Glomerular visceral epithelial cell (primary cell): ENCODE results near the gene NPR3.

Experiments used
- DNase-seq: peaks from one replicate; pipeline ENCODE4 v3.0.0-alpha.2; 2016; ENCODE audit errors: extremely low spot score

Gene NPR3

GRCh38 chr5:32711681-32712480, 760 bp downstream of the NPR3 start:
- peak; percentile 51 for DNase-seq

DNA sequence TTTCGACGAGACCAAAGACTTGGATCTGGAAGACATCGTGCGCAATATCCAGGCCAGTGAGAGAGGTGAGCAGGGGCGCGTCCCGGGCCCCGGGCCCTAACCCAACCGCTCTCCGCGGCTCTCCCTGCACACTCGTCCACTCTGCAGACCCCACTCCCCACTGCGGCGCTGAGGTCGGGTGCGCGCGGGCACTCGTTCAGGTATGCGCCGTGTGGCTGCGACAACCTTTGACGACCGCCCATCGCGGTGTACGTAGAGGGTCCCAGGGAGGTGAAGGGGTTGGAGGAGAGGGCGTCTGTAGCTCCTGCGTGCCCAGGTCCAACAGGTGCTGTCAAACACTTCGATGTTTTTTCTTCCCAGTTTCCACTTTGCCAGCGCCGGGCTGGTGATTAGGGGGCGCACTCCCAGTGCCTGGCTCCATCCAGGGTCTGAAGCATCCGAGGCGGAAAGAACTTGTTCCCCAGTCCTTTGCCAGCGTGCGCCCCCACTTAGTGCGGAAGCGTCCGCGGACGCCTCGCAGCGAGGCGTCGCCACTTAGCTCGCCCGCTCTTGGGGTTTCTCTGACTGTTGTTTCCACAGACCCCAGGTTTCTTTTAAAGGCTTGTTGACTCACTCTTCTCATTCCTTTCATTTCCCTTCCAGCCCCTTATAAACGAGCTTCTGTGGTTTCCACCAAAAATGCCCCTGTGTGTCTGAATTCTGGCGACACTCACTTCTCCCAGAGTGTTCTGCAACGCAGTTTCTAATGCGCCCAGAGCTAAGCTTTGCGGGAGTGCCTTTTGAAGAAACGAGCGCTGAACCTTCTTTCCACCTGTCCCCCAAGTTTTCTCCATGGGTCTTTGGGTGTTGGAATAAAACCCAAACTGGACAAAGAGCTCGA, 1.6 kb downstream of the NPR3 start:
- DNase-seq = no peak

- no peak for DNase-seq
These were observed 2.2 kb downstream of the NPR3 start for GRCh38 chr5:32713361-32713769.

DNA sequence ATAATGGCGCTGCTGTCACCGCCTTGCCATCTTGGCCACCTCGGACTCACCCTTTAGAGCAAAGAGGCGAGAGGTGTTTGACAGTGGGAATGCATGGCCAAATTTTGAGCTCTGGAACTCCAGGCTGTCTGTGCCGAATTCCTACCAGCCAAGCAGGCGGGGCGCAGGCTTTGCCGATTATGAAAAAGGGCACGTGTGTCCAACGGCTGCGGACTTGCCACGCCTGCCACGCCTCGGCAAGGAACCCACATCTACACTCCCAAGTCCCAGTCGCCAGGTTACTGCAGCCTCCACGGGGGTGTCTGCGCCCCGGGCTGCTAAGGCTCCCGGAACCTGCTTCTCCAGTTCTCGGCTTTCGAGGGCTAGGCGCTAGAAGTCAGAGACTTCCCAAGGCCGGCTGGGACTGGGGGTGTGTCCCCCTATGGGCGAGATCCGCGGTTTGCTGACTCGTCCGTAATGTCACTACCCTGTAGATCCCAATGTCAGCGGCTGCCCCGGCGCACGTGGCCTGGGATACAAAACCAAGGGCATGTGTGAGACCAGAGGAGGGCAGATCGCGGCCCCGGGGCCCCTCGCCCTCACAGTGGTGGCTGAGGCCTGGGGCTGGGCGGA, 2.8 kb downstream of the NPR3 start:
- peak; percentile 20 for DNase-seq

GRCh38 chr5:32714836-32715235, 3.7 kb downstream of the NPR3 start:
- peak; percentile 23 for DNase-seq

DNA sequence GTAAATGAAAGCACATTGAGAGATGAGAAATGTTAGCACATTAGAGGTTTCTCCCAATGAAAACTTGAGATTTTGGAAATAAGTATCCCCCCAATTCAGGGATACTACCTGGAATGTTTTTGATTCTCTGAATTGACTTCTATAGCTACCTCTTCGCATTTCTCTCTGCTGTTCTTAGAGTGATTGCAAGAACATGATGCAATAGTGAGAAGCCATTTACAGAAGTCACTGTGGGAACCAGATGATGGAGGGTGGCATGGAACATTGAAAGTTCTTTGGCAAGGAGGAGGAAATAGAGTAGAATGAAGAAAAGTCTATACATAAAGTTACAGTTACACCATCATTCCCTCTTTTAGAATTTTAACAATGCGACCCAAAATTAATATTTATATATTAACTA, 9.2 kb downstream of the NPR3 start:
- no peak for DNase-seq

DNA sequence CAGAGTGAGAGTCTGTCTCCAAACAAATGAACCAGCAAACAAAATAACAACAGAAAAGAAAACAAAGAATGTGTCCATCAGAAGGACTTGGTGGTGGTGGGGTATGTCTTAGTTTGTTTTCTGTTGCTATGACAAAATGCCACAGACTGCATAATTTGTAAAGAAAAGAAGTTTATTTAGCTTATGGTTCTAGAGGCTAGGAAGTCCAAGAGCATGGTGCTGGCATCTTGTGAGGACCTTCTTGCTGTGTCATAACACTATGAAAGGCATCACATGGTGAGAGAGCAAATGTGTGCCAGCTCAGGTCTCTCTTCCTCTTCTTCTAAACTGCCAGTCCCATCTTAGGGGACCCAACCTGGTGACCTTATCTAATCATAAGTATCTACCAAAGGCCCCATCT, 10.5 kb downstream of the NPR3 start:
- no peak for DNase-seq

DNA sequence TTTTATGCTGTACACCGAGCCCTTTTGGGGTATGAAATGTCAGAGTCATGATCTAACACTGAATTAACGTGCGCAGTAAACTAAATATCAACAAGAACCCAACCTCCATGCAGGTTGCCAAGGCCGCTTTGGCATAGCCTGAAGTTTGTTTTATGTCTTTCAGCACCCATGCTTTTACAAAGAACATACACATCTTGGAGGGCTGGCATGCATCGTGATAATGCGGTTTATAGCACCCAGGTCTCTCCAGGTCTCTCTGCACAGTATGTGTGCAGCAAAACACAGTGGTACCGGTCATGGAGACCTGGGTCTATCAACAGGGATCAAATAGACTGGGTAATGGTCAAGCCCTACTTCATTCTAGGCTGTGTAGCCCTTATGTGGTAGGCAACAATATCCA, 11.8 kb downstream of the NPR3 start:
- DNase-seq = no peak

DNA sequence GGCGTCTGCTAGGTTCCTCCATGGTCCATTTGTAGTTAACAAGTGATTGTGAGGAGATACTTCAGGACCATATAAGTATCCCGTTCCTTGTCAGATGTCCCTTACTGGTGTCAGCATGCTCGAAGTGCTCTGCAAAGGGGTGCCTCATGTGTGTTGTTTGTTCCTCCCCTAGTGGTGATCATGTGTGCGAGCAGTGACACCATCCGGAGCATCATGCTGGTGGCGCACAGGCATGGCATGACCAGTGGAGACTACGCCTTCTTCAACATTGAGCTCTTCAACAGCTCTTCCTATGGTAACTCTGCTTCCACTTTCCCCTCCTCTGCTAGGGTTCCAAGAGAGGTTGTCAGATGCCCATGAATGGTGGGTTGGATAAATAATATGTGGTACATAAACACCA, 13.4 kb downstream of the NPR3 start:
- DNase-seq = no peak

- DNase-seq = no peak
These were observed 15.0 kb downstream of the NPR3 start for GRCh38 chr5:32726086-32726557.

DNA sequence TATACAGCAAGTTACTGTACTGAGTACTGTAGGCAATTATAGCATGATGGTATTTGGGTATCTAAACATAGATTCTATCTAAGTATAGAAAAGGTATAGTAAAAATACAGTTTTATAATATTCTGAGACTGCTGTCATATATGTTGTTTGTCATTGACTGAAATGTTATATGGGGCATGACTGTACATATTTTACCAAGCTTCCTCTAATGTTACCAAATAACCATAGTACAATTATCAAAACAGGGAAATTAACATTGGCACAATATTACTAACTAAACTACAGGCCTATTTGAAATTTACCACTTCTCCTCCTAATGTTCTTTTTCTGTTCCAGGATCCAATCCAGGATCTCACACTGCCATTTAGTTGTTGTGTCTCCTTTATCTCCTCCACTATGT, 18.5 kb downstream of the NPR3 start:
- DNase-seq = no peak

- no peak for DNase-seq
These were observed 22.6 kb downstream of the NPR3 start for GRCh38 chr5:32733590-32734340.

GRCh38 chr5:32734827-32735378, 23.8 kb downstream of the NPR3 start:
- DNase-seq = no peak

GRCh38 chr5:32735512-32735911, 24.4 kb downstream of the NPR3 start:
- no peak for DNase-seq

DNA sequence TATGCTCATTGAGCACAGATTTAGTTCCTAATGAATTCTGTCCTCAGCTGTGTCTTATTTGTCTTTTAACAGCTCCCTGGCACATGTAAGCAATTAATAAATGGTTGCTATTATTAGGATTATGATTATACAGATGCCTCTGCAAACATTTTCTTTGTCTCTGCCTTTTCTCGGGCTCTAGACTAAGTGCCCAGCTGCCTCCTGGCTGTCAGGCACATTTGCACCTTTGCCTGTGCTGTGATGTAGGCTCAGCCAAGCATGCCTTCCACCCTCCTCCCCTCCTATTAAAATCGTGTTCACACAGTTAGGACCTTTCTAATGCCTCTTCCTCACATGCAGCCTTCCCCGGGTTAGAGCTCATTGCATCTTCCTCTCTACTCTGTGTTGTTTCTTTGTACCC, 25.7 kb downstream of the NPR3 start:
- no peak for DNase-seq

DNA sequence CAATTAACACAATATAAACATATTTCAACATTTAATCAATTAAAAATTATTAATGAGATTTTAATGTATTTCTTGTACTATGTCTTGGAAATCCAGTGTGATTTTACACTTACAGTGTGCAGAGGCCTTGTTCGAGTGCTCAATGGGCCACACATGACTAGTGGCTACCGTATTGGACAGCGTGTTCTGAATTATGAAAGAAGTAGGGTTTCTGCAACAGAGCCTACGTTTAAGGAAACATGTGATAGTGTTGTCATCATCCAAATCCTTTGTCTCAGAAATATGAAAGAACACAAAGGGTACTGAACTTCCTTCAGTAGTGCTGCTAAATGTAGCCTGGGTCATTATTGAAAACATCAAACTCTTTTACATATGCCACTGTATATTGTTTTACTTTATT, 29.5 kb downstream of the NPR3 start:
- DNase-seq = no peak

GRCh38 chr5:32745317-32745716, 34.2 kb downstream of the NPR3 start:
- DNase-seq = no peak

DNA sequence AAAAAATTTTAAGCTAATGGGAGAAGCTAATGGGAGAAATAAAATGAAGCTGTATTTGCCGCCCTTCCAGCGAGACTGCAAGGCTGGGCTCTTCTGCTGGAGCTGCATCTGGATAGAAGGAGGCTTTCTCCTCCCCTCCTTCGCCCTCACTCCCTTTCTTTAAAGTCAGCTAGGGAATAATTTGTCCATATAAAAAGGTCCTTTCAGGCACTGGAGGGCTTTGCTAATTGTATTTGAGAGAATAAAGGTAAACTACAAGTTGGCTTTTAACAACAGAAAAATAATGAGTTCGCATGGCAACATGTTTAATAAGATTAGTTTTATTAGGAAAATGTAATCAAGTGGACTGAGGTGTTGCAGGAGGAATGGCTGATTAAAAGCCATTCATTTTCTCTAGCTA, 41.3 kb downstream of the NPR3 start:
- no peak for DNase-seq

DNA sequence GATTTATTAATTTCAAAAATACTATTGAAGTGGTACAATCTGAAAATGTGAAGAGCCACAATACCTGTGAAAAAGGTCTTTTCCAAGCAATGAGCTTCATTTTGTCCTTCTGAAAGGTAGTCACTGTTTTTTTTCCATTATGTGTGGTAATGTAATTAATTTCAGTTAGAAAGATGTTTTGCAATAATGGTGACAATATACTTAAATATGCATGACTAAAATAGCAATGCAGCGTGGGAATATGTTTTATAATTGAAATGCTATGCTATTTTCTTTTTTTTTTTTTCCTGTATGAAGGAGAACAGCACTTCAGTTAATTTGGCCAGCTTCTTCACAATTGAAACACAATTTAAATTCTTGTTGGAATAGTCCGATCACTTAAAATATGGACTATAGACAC, 41.9 kb downstream of the NPR3 start:
- no peak for DNase-seq

- no peak for DNase-seq
These were observed 42.6 kb downstream of the NPR3 start for GRCh38 chr5:32753765-32754164.

GRCh38 chr5:32754284-32754683, 43.2 kb downstream of the NPR3 start:
- DNase-seq = no peak
